ENCODE data around the gene LPP. TPM values are rescaled to one million over a fixed set of nuclear protein-coding genes. Genes with fewer than 3 reads are reported as not detected.

Gene LPP
- total RNA-seq, 6 donors from 2014 or later = 86.0 to 196 (median 160) TPM

GRCh38 chr3:188183452-188183851 lies 29.5 kb downstream of the LPP start:
- Histone ChIP-seq H3K4me1 (peaks cover 41 to 52% (median 42%) of the 10 kb centered on the region in 4 donors), H3K27me3 (no peaks in the 10 kb centered on the region), H3K36me3 (no peaks in the 10 kb centered on the region), H3K9me3 (no peaks in the 10 kb centered on the region), H3K27ac (no peak overlapping the region), H3K4me3 (no peak overlapping the region)
- TF ChIP-seq POLR2A (IDR thresholded peaks at IDR 0.05) = no peak
- no peak for TF ChIP-seq EP300 (IDR thresholded peaks at IDR 0.05)
- TF ChIP-seq CTCF (IDR thresholded peaks at IDR 0.05) = no peak
- TF ChIP-seq POLR2AphosphoS5 (IDR thresholded peaks at IDR 0.05) = no peak
- ATAC-seq (ENCODE audit: low FRiP score in 2 of 2) = no peak
- DNase-seq = no peak
- 94 to 96% methylated on average over 4 to 5 of the region's 5 CpGs for WGBS, 2 donors

DNA sequence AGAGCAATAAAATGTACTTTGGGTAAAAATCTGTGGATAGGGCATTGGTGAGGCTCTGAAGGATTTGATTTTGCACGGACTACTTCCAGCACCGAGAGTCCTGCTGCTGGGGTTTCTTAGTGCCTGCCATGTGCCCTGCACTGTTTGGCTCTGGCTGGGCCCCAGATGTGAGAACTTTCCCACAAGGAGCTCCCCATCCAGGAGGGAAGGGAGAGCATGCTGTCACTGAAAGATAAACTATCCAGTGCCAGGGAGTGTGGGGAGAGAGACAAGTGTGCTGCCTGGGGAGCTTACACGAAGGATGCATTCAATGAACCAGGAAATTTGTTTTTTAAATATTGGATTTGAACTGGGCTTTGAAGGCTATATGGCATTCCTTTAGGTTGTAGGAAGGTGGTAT lies 30.2 kb downstream of the LPP start:
- WGBS, 2 donors = 87 to 91% methylated on average over 3 of the region's 3 CpGs
- Histone ChIP-seq H3K4me1 (peaks cover 34 to 45% (median 35%) of the 10 kb centered on the region in 4 donors), H3K36me3 (no peaks in the 10 kb centered on the region), H3K9me3 (no peaks in the 10 kb centered on the region), H3K27me3 (no peaks in the 10 kb centered on the region), H3K4me3 (no peak overlapping the region), H3K27ac (no peak overlapping the region)
- DNase-seq = no peak
- ATAC-seq (ENCODE audit: low FRiP score in 2 of 2) = no peak
- no peak for TF ChIP-seq POLR2AphosphoS5 (IDR thresholded peaks at IDR 0.05)
- TF ChIP-seq CTCF (IDR thresholded peaks at IDR 0.05) = no peak
- no peak for TF ChIP-seq EP300 (IDR thresholded peaks at IDR 0.05)
- TF ChIP-seq POLR2A (IDR thresholded peaks at IDR 0.05) = no peak

- H3K4me3 ChIP-seq = no peak overlapping the region
- 89 to 98% methylated on average over 3 of the region's 3 CpGs for WGBS, 2 donors
- peaks cover 29 to 40% (median 33%) of the 10 kb centered on the region in 4 donors for H3K4me1 ChIP-seq
- no peaks in the 10 kb centered on the region for H3K36me3 ChIP-seq
- H3K9me3 ChIP-seq = no peaks in the 10 kb centered on the region
- H3K27ac ChIP-seq = no peak overlapping the region
- DNase-seq = no peak
- TF ChIP-seq CTCF (IDR thresholded peaks at IDR 0.05) (no peak), EP300 (IDR thresholded peaks at IDR 0.05) (no peak), POLR2AphosphoS5 (IDR thresholded peaks at IDR 0.05) (no peak)
- H3K27me3 ChIP-seq = no peaks in the 10 kb centered on the region
- no peak for ATAC-seq (ENCODE audit: low FRiP score in 2 of 2)
Observed at GRCh38 chr3:188184649-188185048, 30.7 kb downstream of the LPP start.

GRCh38 chr3:188185717-188186251 lies 31.8 kb downstream of the LPP start:
- Histone ChIP-seq H3K27me3 (no peaks in the 10 kb centered on the region), H3K9me3 (no peaks in the 10 kb centered on the region), H3K27ac (peak overlapping the region; percentile 8 to 60 (median 44)), H3K4me3 (no peak overlapping the region), H3K36me3 (no peaks in the 10 kb centered on the region), H3K4me1 (peaks cover 22 to 33% (median 26%) of the 10 kb centered on the region in 4 donors)
- DNase-seq (peak in 1 of 2 donors; percentile 80), ATAC-seq (ENCODE audit: low FRiP score in 2 of 2) (peak; percentile 48 to 62)
- WGBS, 2 donors = 54 to 56% methylated on average over 7 of the region's 7 CpGs
- no peak for TF ChIP-seq EP300 (IDR thresholded peaks at IDR 0.05)

DNA sequence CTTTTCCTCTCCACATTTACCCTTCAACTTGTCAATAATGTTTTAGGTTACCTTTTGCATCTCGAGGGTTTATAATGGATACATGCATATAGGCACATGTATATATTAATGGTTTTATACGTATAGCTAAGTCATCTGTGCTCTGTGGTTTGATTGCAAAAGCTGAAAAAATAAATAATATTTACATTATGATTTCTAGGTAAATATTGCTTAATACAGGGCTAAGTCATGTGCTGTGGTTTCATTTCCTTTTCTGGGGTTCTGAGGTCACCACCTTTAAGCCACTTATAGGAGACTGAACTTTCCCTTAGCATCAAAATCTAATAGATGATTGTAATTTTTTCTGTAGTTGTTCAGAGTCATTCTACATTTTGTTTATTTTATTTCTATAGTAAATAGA lies 33.1 kb downstream of the LPP start:
- no peaks in the 10 kb centered on the region for H3K9me3 ChIP-seq
- peak in 1 of 2 donors; percentile 51 for ATAC-seq (ENCODE audit: low FRiP score in 2 of 2)
- WGBS, 2 donors = 62% methylated on average over 2 of the region's 2 CpGs
- no peak for DNase-seq
- peaks cover 0 to 8% (median 0%) of the 10 kb centered on the region in 4 donors for H3K36me3 ChIP-seq
- no peaks in the 10 kb centered on the region for H3K27me3 ChIP-seq
- peak in 1 of 4 donors; percentile 68 for TF ChIP-seq EP300 (IDR thresholded peaks at IDR 0.05)
- no peak for TF ChIP-seq POLR2AphosphoS5 (IDR thresholded peaks at IDR 0.05)
- TF ChIP-seq CTCF (IDR thresholded peaks at IDR 0.05) = no peak
- no peak overlapping the region for H3K4me3 ChIP-seq
- H3K27ac ChIP-seq = no peak overlapping the region
- H3K4me1 ChIP-seq = peaks cover 22 to 33% (median 26%) of the 10 kb centered on the region in 4 donors
